NCI-H1105 (cell line): ENCODE results near the gene COL20A1.

Source experiments
- DNase-seq: peaks from one replicate; lab custom pipeline; 2025; lab: John Stamatoyannopoulos, UW

COL20A1 gene

GRCh38 chr20:63278661-63279060, 14.3 kb upstream of the COL20A1 start:
- no peak for DNase-seq

GRCh38 chr20:63279931-63280330, 13.1 kb upstream of the COL20A1 start:
- no peak for DNase-seq

- no peak for DNase-seq
Measured at GRCh38 chr20:63280371-63280770, 12.6 kb upstream of the COL20A1 start.

DNA sequence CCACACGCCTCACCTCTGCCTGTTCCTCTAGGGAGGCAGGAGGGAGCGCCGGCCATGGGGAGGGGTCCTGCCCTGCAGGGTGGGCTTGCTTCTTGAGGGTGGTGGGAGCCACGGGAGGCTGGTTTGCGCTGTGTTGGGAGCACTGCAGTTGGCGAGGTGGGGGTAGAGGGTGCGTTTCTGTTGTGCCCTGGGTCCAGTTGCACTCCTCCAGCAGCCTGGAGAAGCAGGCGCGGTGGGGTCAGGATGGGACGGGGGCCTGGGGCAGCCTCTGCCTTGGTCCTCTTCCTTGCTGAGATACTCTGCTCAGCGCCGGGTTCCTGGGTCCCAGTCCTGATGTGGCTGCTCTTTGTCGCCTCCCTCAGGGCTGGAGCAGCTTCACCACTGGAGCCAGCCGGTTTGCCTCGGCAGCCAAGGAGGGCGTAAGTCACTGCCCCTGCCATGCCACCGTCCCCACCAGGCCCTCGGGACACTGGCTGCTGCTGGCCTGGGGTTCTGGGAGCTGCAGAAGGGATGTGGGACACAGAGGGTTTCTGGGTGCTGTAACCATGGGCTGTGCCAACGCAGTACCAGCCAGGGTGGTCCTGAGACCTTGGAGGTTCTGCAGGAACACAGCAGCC, 11.9 kb upstream of the COL20A1 start:
- DNase-seq = no peak

DNA sequence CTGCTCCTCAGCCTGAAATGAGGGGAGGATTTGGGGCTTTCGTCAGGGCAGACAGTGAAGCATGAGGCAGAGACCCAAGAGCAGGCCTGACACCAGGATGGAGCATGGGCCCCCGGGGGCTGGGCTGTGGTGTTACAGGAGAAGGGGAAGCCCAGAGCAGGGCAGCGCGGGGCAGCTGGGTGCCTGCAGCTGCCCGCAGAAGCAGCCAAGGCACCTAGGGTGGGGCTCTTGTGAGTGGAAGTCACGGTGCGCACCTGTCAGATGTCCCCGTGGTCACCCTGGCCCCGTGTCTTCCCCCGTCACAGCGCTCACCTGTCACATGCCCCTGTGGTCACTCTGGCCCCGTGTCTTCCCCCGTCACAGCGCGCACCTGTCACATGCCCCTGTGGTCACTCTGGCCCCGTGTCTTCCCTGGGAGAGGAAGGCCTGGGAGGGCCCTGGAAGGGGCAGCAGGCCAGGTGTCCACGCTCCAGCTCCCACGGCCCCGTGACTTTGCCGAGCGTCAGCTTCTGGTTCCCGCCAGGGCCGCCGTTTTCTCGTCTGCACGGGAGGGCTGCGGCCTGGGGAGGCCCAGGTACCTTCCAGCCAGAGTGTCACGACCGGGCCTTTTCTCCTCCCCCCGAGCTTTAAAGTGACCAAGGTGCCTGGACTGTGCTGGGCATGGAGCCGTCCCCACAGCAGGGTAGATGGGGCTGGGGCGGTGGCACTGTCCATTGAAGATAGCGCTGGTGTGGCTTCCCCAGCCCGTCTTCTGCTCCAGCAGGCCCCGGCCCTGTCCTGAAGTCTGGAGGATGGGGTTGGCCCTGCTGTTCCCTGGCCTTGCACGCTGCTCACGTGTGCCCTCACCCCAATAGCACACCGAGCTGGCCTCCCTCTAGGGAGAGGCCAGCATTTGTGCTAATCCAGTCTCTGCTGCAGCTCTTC, 11.0 kb upstream of the COL20A1 start:
- no peak for DNase-seq

- no peak for DNase-seq
Measured at GRCh38 chr20:63282946-63283345, 10.0 kb upstream of the COL20A1 start.

- DNase-seq = no peak
Measured at GRCh38 chr20:63283397-63284082, 9.4 kb upstream of the COL20A1 start.

- no peak for DNase-seq
Measured at GRCh38 chr20:63284083-63284440, 8.9 kb upstream of the COL20A1 start.

DNA sequence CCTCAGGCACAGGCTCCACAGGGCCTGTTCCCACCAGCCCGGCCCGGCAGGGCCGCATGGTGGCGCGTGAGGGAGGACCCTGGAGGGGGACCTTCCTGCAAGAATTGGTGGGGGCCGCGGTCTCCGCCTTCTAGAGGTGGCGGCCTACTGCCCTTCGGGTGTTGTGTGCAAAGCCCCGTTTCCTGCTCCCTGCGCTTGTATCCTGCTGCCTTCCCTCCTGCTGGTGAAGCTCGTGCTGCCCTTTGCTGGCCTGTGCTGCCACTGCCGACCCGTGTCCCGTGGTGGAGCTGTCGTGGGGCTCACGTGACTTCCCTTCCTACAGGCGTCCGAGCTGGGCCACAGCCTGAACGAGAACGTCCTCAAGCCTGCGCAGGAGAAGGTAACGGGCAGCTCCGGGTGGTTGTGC, 8.4 kb upstream of the COL20A1 start:
- DNase-seq = no peak

GRCh38 chr20:63284981-63285524, 7.9 kb upstream of the COL20A1 start:
- DNase-seq = no peak

GRCh38 chr20:63285636-63286615, 7.1 kb upstream of the COL20A1 start:
- no peak for DNase-seq

GRCh38 chr20:63286781-63287696, 5.9 kb upstream of the COL20A1 start:
- DNase-seq = no peak

DNA sequence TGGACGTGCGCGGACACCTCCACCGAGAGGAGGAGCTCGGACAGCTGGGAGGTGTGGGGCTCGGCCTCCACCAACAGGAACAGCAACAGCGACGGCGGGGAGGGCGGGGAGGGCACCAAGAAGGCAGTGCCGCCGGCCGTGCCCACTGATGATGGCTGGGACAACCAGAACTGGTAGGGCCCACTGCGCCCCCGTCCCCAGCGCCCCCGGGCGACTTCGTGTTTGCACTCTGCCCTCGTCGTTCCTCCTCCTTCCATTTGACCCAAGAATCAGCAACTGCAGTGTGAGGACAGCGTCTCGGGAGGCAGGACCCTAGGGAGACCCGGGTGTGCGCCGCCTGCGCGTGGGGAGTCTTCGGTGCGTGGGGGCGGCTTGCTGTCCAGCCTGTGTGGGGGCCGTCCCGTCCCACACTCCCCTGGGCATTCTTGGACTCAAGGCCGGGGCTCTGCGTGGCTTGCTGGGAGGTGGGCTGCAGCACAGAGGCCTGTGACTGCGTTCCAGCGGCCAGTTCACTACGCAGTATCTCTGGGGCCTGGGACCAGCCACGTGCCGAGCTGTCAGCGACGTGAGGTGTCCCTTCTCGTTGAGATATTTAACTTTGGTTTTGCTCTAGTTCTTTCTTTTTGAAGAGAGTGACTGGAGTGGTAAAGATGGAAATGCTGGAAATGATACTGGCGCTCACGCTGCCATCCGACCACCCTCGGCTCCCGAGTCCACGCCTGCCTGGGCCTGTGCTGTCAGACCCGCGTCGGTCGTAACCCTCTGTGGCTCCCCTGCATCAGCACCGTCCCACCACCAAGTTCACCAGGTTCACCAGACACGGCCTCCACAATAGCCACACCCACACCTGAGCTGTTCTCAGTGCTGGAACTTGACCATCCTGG, 5.0 kb upstream of the COL20A1 start:
- DNase-seq = no peak

- no peak for DNase-seq
Measured at GRCh38 chr20:63288581-63289251, 4.3 kb upstream of the COL20A1 start.

DNA sequence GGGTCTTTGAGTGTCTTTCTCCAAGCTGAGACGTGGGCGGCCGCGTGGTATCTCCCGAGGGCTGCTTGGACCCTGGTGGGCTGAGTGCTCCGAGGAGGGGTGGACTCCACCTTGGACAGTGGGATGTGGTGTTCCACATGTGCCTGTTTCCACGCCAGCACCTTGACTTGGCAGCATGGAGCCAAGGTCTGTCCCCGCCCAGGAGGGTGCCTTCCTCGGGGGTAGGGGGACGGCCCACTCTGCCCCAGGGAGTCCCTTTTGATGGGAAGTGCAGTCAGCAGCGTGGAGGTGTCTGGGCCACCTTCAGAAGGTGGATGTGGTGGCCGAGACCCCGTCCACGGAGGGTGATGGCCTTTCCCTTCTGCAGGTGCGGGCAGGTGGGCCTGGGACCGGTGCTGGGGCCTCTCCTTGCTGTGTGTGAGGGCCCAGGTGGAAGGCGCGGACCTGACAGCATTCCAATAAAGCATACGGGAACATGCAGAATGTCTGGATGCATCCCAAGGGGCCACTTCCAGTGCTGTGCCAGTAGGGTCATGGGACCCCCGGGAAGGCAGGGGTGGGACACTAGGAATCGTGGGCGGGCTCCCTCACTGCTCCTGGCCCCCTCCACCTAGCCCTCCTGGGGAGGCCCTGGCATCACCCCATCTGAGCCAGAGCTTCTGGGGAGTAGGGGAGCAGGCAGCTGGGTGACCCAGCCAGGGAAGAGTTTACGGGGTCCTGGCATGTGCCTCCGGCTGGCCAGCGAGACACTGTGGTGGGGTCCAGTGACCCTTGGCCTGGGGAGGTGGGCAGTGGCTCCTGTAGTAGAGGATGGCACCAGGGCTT, 3.5 kb upstream of the COL20A1 start:
- no peak for DNase-seq

DNA sequence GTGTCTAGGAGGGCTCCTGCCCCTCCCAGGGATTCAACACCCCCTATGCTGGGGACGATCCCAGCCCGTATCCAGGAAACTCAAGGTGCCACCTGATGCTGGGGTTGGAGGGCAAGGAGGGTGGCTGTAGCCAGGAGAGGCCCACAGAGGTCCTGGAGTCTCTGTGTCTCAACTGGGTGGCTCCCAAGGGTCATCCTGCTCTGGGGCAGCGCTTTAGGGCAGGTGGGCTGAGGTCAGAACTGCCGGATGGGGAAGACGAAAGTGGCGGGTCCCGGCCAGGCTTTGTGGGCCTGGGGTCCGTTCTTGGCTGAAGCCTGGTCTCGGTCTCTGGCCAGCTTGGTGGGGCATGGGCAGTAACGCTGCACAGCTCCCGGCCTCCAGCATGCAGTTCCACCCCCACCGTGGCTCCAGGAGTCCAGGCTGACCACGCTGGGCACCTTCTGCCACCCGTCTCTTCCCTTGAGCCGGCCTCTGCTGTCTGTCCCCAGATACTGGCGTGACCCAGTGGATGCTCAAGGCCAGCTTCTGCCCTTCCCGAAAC, 2.8 kb upstream of the COL20A1 start:
- no peak for DNase-seq

- DNase-seq = peak; percentile 24
Measured at GRCh38 chr20:63290677-63291472, 2.1 kb upstream of the COL20A1 start.
